IPS-NIHi11 (cell line): ENCODE data around the gene SMAGP.
"Not testable (repeated sequence)": the region's sequence is repeated elsewhere in the genome, so short reads cannot be mapped to it uniquely, and the experiment has no call there.

Experiments
- DNase-seq: peaks from one replicate; pipeline ENCODE4 v3.0.0; 2012; ENCODE audit warnings: mixed read lengths, low spot score

SMAGP gene

DNA sequence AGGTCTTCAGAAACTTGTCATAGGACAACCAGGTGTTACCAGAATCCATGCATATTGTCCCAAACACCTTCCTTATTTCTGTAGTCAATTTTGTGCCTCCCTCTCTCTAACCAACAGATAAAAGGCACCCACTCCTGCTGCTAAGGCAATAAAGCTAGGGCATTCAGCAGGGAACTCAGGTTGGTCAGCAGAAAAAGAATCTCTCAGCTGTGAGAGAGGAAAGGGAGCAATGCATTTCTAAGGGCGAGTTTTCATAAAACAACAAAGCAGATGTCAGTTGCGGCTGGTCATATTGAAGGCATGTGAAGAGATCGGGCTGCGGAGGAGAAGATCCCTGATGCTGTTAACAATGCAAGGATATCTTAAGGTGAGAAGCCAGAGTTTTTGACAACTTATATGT, 45.0 kb downstream of the SMAGP start:
- no peak for DNase-seq

DNA sequence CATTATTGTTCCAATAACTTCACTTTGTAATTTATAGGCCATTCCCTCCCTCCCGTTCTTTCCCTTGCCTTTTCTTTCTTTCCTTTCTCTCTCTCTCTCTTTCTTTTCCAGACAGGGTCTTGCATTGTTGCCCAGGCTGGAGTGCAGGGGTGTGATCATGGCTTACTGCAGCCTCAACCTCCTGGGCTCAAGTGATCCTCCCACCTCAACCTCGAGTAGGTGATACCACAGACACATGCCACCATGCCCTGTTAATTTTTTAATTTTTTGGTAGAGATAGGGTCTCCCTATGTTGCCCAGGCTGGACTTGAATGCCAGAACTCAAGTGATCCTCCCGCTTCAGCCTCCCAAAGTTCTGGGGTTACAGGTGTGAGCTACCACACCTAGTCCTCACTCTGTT, 45.6 kb downstream of the SMAGP start:
- DNase-seq = no peak

- DNase-seq = no peak
Observed at GRCh38 chr12:51222461-51222860, 47.8 kb downstream of the SMAGP start.

DNA sequence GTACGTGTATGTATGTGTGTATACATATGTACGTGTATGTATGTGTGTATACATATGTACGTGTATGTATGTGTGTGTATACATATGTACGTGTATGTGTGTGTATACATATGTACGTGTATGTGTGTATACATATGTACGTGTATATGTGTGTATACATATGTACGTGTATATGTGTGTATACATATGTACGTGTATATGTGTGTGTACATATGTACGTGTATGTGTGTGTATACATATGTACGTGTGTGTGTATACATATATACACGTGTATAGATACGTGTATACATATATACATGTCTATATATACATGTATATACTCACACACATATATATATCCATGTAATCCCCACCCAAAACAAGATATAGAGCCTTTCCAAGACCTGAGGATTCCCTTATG, 50.4 kb downstream of the SMAGP start:
- DNase-seq = not testable (repeated sequence)

DNA sequence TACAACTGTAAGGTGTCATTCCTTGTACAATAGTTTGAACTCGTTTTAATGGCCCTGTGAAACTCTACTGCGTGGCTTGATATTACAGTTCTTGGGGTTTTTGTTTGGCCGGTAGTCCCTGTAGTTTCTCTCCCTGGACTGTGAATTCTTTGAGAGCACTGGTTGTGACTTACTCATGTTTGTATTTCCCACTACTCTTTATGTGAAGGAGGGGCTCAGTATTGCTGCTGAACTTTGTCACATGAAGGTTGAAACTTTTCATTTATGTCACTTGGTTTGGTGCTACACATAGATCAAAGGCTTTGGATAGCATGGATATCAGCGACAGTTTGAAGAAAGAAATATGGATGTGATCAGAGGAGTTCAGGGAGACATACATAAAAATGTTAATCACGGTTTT, 50.9 kb downstream of the SMAGP start:
- DNase-seq = no peak

- DNase-seq = no peak
Observed at GRCh38 chr12:51218607-51219161, 51.5 kb downstream of the SMAGP start.

- DNase-seq = peak; percentile 96
Observed at GRCh38 chr12:51217968-51218606, 52.1 kb downstream of the SMAGP start, which contains the start of gene POU6F1. Gene POU6F1 (minus strand): TSS chr12:51218062. CDS start chr12:51206836, 11,226 bp downstream.

DNA sequence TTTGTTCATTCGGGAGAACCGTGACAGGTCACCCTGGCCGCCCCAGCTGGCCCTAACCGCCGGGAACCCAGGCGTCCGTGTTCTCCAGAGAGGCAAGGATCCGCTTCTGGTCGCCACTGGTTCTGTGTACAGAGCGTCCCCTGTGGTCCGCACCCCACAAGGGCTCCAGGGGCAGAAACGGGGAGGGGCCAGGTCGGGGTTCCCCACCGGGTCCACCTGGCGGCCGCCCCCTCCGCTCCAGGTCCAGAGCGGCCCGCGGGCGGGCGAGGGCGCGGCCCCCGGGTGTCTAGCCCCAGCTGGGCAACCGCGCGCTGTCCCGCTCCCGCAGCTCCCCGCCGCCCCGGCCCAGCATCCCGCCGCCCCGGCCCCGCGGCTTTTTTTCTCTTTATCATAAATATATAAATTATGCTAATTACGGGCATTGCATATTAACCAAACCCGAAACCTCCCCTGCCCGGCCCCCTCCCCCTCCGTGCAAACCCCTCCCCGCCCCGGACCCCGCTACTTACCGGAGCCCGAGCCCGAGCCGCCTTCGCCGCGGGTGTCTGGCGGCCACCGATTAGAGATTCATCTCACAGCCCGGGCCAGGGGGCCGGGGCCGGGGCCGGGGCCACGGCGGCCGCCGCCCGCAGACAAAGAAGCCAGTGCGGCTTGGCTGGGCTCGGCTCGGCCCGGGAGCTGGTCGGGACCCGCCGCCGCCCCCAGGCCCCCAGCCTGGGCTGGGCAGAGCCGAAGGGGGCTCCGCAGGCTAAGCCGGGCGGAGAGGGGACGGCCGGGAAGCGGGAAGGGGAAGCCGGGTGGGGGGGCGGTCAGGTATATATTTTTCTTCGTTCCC, 52.9 kb downstream of the SMAGP start:
- DNase-seq = peak; percentile 90

DNA sequence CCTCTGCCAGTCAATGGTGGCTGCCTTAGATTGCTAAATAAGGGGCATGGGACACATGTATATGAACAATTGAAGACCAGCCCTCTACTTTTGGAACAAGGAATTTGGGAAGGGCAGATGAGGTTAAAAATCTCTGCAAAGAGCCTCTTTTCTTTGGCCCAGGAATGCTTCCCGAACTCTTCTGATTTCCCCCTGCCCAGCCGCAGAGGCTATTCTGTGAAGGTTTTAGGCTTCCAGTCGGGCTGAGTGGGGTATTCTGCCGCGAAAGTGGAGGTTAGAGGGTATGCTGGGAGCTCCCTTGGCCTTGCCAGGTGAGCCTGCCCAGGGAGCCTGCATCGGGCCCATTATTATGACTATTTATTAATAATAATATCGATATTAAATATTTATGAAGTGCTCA, 53.6 kb downstream of the SMAGP start:
- no peak for DNase-seq

DNA sequence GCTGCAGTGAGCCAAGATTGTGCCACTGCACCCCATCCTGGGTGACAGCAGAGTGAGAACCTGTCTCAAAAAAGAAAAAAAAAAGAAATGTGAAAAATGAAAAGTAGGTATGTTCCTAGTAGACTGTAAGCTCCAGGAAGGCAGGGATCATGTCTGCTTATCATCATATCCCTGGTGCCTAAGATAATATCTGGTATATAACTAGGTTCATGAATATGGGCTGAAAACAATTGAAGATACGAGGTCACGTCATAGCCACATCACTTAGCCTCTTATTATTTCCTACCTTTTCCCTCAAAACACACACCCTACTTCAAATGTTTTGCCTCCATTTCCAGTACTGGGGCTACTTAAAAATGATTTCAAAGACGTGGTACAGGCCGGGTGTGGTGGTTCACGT, 55.3 kb downstream of the SMAGP start:
- DNase-seq = no peak

DNA sequence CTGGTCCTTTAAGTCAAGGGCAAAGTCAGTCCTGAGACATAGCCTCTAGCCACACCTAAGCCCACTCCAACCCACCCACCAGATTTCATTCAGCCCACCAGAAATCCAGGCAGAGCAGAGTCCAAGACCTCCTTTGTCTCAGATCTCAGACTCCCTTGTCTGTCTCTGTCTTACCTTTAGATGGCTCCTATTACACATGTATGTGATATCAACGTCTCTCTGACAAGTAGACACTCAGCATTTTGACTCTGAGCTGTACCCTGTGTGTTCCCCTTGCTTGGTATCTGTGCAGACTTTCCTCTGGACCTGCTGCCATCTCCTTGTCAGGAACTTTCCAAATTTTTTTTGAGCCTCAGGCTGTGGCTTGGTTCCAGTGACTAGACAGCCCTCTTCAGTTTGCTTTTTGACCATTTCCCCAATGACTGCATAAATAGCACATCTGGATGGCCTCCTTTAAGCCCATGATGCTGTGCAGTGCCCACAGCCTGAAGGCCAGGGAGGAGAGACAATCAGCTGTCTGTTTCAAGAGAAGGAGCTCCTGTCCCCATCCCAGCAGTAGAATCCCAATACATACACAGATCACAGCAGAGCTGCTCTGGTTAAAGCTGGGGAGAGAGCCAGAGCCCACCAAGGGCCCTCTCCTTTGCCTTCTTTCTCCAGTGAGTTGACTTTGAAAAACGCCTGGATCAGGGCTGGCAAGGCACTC, 59.4 kb downstream of the SMAGP start:
- DNase-seq = no peak

GRCh38 chr12:51209259-51209658, 61.0 kb downstream of the SMAGP start:
- no peak for DNase-seq

- no peak for DNase-seq
Observed at GRCh38 chr12:51208016-51208660, 62.1 kb downstream of the SMAGP start.

DNA sequence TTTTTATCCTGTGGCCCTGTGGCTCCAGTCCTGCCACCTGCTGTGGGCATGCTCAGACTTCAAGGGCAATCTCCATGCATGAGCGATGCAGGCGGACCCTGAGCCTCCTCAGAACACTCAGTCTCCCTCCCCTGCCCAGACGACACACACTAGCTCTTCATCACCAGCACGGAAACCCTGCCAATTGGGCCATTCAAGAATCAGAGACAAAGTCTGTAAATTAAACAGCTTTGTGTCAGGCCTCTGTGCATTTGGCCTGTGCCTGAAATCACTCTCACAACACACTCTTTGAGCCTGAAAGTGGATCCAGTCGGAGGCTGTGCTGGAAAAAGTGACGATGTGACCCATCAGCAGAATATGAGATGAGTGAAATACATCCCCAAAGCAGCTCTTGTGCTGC, 64.9 kb downstream of the SMAGP start:
- DNase-seq = no peak

DNA sequence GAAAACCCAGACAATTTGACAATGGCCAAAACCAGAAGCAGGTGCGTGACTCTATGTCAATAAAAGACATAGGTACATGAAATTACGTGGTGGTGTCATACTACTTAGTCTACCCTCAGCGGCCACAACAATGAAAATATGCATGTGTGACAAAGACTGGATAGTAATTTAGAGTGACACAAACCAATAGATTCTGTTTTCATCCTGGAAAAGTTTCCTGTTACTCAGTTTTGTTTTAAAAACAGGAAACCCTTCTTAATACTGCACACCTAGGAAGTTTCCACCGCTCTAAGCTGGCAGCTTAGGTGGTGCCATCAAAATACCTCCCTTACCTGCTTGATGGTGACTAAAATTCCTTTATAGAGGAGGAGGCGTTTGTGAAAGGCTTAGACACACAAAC, 67.5 kb downstream of the SMAGP start:
- no peak for DNase-seq

- no peak for DNase-seq
Observed at GRCh38 chr12:51200806-51201205, 69.4 kb downstream of the SMAGP start.

DNA sequence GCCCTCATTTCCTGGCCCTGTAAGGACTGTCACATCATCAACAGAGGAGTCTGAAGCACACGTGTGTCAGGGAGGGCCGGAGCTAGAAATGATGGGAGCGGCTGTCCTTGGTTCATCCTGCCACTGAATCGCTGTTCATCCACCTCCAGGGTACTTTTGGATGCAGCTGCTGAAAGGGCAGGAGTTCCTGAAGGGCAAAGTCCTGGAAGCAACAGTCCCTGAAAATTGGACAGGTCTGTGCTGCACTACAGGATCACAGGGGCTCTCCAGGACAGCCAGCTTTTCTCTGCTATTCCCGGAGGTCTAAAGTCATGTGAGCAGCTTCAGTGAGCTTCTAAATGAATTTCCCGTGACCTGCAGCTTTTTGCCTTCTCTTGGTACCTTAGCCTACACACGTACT, 70.1 kb downstream of the SMAGP start:
- no peak for DNase-seq

- no peak for DNase-seq
Observed at GRCh38 chr12:51199366-51199945, 70.8 kb downstream of the SMAGP start.

- DNase-seq = no peak
Observed at GRCh38 chr12:51198568-51199365, 71.4 kb downstream of the SMAGP start.

- no peak for DNase-seq
Observed at GRCh38 chr12:51197736-51198567, 72.3 kb downstream of the SMAGP start.
